Mammary epithelial cell (primary cell): ENCODE results near the gene MAPK1.
"Not testable (repeated sequence)": the region's sequence is repeated elsewhere in the genome, so short reads cannot be mapped to it uniquely, and the experiment has no call there.

Experiments
- EZH2 ChIP-seq: IDR thresholded peaks from 2 replicates; pipeline ENCODE4 v1.6.1; 2012; ENCODE audit warnings: low read length, inconsistent platforms, borderline replicate concordance
- TF ChIP-seq, protein P1 (sequence below), 2 donors: IDR thresholded peaks in 1 of 2; conservative IDR thresholded peaks in 1 of 2; 2 replicates each; pipeline ENCODE4 v1.5.1; 2011 to 2012; ENCODE audit warnings: inconsistent platforms in 2 of 2, low read length in 2 of 2, mild to moderate bottlenecking in 2 of 2, control low read depth in 1 of 2, low read depth in 1 of 2; ENCODE audit not compliant: insufficient read depth in 1 of 2; ENCODE audit errors: extremely low read depth in 1 of 2

DNA sequence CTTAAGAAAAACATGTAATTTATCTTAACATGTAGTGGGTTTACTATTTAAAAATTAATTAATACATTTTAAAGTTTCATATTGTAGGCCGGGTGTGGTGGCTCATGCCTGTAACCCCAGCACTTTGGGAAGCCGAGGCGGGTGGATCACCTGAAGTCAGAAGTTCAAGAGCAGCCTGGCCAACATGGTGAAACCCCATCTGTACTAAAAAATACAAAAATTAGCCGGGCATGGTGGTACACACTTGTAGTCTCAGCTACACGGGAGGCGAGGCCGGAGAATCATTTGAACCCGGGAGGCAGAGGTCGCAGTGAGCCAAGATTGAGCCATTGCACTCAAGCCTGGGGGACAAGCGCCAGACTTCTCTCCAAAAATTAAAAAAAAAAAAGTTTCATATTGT lies 73.7 kb downstream of the MAPK1 start:
- TF ChIP-seq, protein P1, sequence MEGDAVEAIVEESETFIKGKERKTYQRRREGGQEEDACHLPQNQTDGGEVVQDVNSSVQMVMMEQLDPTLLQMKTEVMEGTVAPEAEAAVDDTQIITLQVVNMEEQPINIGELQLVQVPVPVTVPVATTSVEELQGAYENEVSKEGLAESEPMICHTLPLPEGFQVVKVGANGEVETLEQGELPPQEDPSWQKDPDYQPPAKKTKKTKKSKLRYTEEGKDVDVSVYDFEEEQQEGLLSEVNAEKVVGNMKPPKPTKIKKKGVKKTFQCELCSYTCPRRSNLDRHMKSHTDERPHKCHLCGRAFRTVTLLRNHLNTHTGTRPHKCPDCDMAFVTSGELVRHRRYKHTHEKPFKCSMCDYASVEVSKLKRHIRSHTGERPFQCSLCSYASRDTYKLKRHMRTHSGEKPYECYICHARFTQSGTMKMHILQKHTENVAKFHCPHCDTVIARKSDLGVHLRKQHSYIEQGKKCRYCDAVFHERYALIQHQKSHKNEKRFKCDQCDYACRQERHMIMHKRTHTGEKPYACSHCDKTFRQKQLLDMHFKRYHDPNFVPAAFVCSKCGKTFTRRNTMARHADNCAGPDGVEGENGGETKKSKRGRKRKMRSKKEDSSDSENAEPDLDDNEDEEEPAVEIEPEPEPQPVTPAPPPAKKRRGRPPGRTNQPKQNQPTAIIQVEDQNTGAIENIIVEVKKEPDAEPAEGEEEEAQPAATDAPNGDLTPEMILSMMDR (conservative IDR thresholded peaks at IDR 0.05 in 1 of 2, IDR thresholded peaks at IDR 0.05 in 1 of 2; ENCODE audit: extremely low read depth in 1 of 2, insufficient read depth in 1 of 2, low read depth in 1 of 2, low read length in 2 of 2): not testable (repeated sequence)
- not testable (repeated sequence) for TF ChIP-seq EZH2
